PFSK-1 (cell line): ENCODE data around the gene LAMB3.

Experiments used
- POLR2AphosphoS5 ChIP-seq: IDR thresholded peaks from 2 replicates; pipeline ENCODE4 v1.6.1; 2012; ENCODE audit warnings: low read depth, mild to moderate bottlenecking, control low read depth, low read length, moderate library complexity
- REST ChIP-seq, 2 experiments: IDR thresholded peaks; 2 replicates each; pipeline versions ENCODE4 v1.6.1 to v1.8.0; 2011 to 2012; ENCODE audit warnings: low read depth in 2 of 2, low read length in 2 of 2, control low read depth in 1 of 2, inconsistent platforms in 1 of 2, mild to moderate bottlenecking in 1 of 2, moderate library complexity in 1 of 2; ENCODE audit not compliant: insufficient read depth in 1 of 2
- SIN3A ChIP-seq: IDR thresholded peaks from 2 replicates; pipeline ENCODE4 v1.6.1; 2012; ENCODE audit warnings: mild to moderate bottlenecking, low read length, moderate library complexity, borderline replicate concordance; ENCODE audit not compliant: insufficient read depth
- TAF1 ChIP-seq: IDR thresholded peaks from 2 replicates; pipeline ENCODE4 v1.6.1; 2012; ENCODE audit warnings: low read length, control low read depth, borderline replicate concordance; ENCODE audit not compliant: insufficient read depth

GRCh38 chr1:209624558-209625549 is 27.4 kb downstream of the LAMB3 start:
- TF ChIP-seq REST (IDR thresholded peaks at IDR 0.05; ENCODE audit: insufficient read depth in 1 of 2, low read depth in 2 of 2, low read length in 2 of 2), result no peak
- TF ChIP-seq POLR2AphosphoS5, result no peak
- TF ChIP-seq SIN3A, result no peak
- no peak for TF ChIP-seq TAF1
